ENCODE results near the gene DBNDD1. TPM values are rescaled to one million over a fixed set of nuclear protein-coding genes. Genes with fewer than 3 reads are reported as not detected.
"Not testable (repeated sequence)": the region's sequence is repeated elsewhere in the genome, so short reads cannot be mapped to it uniquely, and the experiment has no call there.

DBNDD1 gene
- total RNA-seq, 2 experiments from 2014 or later, result 0.62 to 1.2 TPM

DNA sequence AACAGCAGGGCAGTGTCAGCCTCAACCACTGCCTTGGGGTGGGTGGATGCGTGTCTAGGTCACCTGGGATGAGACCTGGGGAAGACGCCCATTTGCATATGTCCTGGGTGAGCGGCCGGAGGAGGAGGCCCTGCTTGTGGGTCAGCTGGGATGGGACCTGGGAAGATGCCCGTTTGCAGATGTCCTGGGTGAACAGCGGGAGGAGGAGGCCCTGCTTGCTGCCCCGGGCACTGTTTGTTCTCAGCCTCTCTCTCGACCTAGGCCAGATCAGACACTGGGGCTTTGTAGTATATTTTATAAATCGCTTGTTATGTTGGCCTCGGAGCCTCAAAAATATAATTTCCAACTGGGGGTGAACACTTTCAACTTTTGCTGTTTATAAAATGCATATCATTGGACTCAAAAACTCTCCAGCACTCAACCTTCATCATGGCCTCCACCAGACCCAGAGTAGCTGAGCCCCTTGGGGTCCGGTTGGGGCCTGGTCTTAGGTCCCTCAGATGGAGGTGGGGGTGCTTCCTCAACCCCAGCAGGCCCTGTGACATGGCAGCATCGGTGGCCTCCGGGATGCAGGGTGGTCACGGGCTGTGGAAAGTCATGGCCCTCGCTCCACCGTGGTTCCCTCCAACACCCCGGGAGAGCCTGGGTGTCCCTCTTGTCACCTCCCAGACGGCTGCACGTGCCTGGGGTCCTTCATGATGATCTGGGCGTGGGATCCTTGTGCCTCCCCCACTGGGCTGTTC, 17.3 kb downstream of the DBNDD1 start:
- DNase-seq, result no peak
- no peak overlapping the region for H3K27ac Mint-ChIP-seq
- no peaks in the 10 kb centered on the region for H3K27me3 Mint-ChIP-seq
- no peak overlapping the region for H3K4me3 Mint-ChIP-seq
- POLR2A ChIA-PET, result no interaction called here
- H3K36me3 Mint-ChIP-seq, result peaks cover 6% of the 10 kb centered on the region
- H3K4me1 Mint-ChIP-seq, result no peaks in the 10 kb centered on the region
- no peak for ATAC-seq (ENCODE audit: low read depth)
- no peaks in the 10 kb centered on the region for H3K9me3 Mint-ChIP-seq

DNA sequence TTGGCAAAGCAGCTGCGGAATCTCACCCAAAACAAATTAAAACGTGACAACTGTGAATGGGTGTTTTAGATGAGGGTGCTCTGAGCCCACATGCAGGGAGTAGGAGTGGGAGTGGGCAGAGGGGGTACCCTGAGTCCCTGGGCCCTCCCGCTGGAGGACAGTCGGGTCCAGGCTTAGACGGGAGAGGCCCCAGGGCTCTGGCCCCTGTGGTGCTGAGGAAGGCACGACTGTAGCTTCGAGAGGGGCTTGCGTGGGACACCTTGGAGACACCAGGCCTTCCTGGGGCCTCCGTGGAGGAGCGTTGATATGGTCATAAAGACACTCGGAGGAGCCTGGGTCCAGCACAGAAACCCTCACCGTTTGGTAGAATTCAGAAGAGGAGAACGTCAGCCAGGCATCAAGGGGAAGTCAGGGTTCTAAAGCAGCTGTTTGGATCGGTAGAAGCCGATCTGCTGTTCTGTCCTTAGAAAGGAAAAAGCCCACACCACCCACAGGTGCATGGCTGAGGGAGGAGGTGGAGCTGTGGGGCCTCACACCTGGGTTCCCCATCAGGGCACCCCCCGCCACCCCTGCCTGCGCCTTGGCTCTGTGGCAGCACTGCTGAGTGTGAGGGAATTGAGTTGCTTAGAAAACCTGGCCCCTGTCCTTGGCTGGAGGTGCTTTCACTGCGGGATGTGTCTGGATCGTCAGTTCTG, 18.4 kb downstream of the DBNDD1 start:
- DNase-seq, result no peak
- peaks cover 1% of the 10 kb centered on the region for H3K4me1 Mint-ChIP-seq
- no peak for ATAC-seq (ENCODE audit: low read depth)
- H3K27ac Mint-ChIP-seq, result no peak overlapping the region
- peaks cover 14% of the 10 kb centered on the region for H3K36me3 Mint-ChIP-seq
- no peaks in the 10 kb centered on the region for H3K9me3 Mint-ChIP-seq
- no peaks in the 10 kb centered on the region for H3K27me3 Mint-ChIP-seq
- H3K4me3 Mint-ChIP-seq, result no peak overlapping the region
- POLR2A ChIA-PET, result no interaction called here

DNA sequence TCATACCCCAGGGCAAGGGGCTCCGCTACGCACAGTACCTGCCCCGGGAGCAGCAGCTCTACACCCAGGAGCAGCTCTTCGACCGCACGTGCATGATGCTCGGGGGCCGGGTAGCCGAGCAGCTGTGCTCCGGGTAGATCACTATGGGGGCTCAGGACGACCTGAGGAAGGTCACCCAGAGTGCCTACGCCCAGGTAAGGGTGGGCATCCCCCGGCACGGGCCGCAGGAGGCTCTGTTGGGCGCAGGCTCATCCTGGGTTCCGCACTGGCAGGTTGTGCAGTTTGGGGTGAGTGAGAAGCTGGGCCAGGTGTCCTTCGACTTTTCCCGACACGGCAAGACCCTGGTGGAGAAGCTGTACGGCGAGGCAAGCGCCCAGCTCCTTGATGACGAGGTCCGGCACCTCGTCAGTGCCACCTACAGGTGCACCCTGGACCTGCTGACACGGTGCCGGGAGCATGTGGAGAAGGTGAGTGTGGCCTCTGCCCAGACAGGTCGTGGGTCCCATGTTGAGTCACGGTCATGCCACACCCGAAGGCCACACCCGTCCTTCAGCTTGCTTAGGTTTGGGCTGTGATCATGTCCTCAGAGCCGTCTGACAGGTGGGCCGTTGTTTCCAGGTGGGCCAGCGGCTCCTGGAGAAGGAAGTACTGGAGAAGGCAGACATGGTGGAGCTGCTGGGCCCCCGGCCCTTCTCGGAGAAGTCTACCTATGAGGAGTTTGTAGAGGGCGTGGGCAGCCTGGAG, 19.3 kb downstream of the DBNDD1 start:
- Mint-ChIP-seq H3K36me3 (peaks cover 23% of the 10 kb centered on the region), H3K27me3 (no peaks in the 10 kb centered on the region), H3K9me3 (no peaks in the 10 kb centered on the region), H3K27ac (no peak overlapping the region), H3K4me1 (peaks cover 1% of the 10 kb centered on the region), H3K4me3 (no peak overlapping the region)
- DNase-seq (no peak), ATAC-seq (ENCODE audit: low read depth) (no peak)
- POLR2A ChIA-PET, result no interaction called here

DNA sequence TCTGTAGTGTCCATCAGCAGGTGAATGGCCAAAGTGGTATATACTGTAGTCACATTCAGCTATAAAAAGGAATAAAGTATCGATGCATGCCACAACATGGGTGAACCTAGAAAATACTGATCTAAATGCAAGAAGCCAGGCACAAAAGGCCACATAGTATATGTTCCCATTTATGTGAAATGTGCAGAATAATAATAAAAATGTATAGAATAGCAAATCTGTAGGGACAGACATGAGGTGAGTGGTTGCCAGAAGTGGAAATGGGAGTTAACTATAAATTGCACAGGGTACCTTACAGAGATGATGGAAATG, 23.1 kb downstream of the DBNDD1 start:
- Mint-ChIP-seq H3K27ac (peak overlapping the region; percentile 65), H3K27me3 (no peaks in the 10 kb centered on the region), H3K36me3 (peaks cover 57% of the 10 kb centered on the region), H3K4me3 (no peak overlapping the region), H3K9me3 (peaks cover 6% of the 10 kb centered on the region), H3K4me1 (peaks cover 3% of the 10 kb centered on the region)
- no peak for DNase-seq
- ATAC-seq (ENCODE audit: low read depth), result no peak
- POLR2A ChIA-PET, result no interaction called here

DNA sequence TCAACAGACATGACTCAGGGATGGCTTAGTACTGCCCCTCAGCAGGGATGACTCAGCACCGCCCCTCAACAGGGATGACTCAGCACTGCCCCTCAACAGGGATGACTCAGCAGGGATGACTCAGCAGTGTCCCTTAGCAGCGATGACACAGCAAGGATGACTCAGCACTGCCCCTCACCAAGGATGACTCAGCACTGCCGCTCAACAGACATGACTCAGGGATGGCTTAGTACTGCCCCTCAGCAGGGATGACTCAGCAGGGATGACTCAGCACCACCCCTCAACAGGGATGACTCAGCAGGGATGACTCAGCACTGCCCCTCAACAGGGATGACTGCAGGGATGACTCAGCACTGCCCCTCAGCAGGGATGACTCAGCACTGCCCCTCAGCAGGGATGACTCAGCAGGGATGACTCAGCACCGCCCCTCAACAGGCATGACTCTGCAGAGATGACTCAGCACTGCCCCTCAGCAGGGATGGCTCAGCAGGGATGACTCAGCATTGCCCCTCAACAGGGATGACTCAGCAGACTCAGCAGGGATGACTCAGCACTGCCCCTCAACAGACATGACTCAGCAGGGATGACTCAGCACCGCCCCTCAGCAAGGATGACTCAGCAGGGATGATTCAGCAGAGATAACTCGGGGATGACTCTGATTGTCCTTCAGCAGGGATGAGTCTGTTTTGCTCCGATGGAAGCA, 23.6 kb downstream of the DBNDD1 start:
- ATAC-seq (ENCODE audit: low read depth); H3K4me3 Mint-ChIP-seq; POLR2A ChIA-PET; H3K27me3 Mint-ChIP-seq; H3K9me3 Mint-ChIP-seq; H3K4me1 Mint-ChIP-seq: not testable (repeated sequence)
- H3K36me3 Mint-ChIP-seq, result peaks cover 62% of the 10 kb centered on the region
- H3K27ac Mint-ChIP-seq, result peak overlapping the region; percentile 65
- peak; percentile 52 for DNase-seq

DNA sequence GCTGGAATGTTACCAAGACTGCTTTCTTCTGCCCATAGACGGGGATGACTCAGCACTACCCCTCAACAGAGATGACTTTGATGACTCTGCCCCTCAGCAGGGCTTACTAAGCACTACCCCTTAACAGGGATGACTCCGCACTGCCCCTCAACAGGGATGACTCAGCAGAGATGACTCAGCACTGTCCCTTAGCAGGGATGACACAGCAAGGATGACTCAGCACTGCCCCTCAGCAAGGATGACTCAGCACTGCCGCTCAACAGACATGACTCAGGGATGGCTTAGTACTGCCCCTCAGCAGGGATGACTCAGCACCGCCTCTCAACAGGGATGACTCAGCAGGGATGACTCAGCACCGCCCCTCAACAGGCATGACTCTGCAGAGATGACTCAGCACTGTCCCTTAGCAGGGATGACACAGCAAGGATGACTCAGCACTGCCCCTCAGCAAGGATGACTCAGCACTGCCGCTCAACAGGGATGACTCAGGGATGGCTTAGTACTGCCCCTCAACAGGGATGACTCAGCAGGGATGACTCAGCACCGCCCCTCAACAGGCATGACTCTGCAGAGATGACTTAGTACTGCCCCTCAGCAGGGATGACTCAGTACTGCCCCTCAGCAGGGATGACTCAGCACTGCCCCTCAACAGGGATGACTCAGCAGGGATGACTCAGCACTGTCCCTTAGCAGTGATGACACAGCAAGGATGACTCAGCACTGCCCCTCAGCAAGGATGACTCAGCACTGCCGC, 24.4 kb downstream of the DBNDD1 start:
- peak overlapping the region; percentile 65 for H3K27ac Mint-ChIP-seq
- not testable (repeated sequence) for ATAC-seq (ENCODE audit: low read depth); H3K4me3 Mint-ChIP-seq; H3K27me3 Mint-ChIP-seq; H3K9me3 Mint-ChIP-seq; H3K4me1 Mint-ChIP-seq; DNase-seq
- POLR2A ChIA-PET, result interaction anchor here (0.8 kb wide), 1 partner anchor 255 kb away, joined by 3 read pairs; no protein-coding TSS in a partner anchor
- peaks cover 62% of the 10 kb centered on the region for H3K36me3 Mint-ChIP-seq

DNA sequence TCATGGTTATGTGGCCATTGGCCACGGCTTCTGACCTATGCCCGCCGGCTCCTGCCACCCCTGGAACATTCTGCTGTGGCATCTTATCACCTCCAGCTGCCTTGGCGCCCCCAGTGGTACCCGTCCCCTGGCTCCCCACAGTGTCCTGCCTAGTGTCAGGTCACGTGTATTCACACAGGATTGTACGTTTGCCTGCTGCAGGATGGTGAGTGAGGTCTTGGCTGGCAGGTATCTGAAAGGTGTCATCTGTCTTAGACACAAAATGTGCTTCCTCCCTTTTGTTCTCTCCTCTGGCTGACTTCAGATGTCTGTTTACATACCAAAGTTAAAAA, 24.9 kb downstream of the DBNDD1 start:
- ATAC-seq (ENCODE audit: low read depth), result no peak
- POLR2A ChIA-PET, result interaction anchor here (0.8 kb wide), 1 partner anchor 254 kb away, joined by 3 read pairs; no protein-coding TSS in a partner anchor
- H3K4me3 Mint-ChIP-seq, result no peak overlapping the region

DNA sequence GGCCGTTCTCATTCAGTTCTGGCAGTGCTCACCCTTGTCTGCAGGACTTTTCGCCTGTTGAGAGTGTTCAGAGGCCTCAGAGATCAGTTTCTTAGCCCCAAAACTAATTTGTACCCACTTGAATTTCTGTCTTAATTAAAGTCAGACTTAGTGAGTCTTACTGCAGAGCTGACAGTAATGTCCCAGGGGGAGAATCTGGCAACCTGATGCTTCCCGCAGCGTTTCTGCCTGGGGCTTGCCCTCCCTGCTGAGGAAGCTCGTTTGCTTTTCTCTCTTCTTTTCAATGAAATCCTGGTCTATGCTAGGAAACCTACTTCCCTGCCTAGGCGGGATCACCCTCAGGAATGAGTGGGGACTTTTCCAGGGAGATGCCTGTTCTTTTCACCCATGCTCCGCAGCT, 25.3 kb downstream of the DBNDD1 start:
- H3K27me3 Mint-ChIP-seq, result no peaks in the 10 kb centered on the region
- peaks cover 6% of the 10 kb centered on the region for H3K9me3 Mint-ChIP-seq
- POLR2A ChIA-PET, result interaction anchor here (0.8 kb wide), 1 partner anchor 254 kb away, joined by 3 read pairs; no protein-coding TSS in a partner anchor
- no peak for DNase-seq
- peaks cover 62% of the 10 kb centered on the region for H3K36me3 Mint-ChIP-seq
- no peak for ATAC-seq (ENCODE audit: low read depth)
- peaks cover 3% of the 10 kb centered on the region for H3K4me1 Mint-ChIP-seq
- H3K4me3 Mint-ChIP-seq, result no peak overlapping the region
- no peak overlapping the region for H3K27ac Mint-ChIP-seq

More for the DNA sequence above, 24.9 kb downstream of the DBNDD1 start:
- DNase-seq, result no peak
- Mint-ChIP-seq H3K27me3 (no peaks in the 10 kb centered on the region), H3K4me1 (peaks cover 3% of the 10 kb centered on the region), H3K27ac (peak overlapping the region; percentile 65), H3K9me3 (peaks cover 6% of the 10 kb centered on the region), H3K36me3 (peaks cover 62% of the 10 kb centered on the region)

DNA sequence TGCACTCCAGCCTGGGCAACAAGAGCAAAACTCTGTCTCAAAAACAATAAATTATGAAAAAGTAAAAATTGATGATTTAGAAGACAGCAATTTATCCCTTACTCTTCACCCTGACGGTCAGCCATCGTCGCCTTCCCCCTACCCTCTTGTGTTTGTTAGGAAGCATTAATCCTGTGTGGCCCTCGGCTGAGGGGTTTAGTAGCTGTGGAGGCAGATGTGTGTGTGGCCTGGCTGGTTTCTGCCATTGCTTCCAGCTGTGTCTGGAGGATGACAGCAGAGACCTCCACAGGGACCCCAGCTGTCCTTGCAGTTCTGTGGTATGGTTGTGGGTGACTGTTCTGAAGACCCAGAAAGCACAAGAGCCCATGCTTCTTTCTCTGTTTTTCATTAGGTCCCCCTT, 25.9 kb downstream of the DBNDD1 start:
- no peak overlapping the region for H3K4me3 Mint-ChIP-seq
- no peak for DNase-seq
- H3K9me3 Mint-ChIP-seq, result peaks cover 6% of the 10 kb centered on the region
- H3K36me3 Mint-ChIP-seq, result peaks cover 64% of the 10 kb centered on the region
- H3K4me1 Mint-ChIP-seq, result peaks cover 3% of the 10 kb centered on the region
- H3K27ac Mint-ChIP-seq, result no peak overlapping the region
- POLR2A ChIA-PET, result interaction anchor here (0.7 kb wide), 1 partner anchor 120 kb away, joined by 3 read pairs; the partner anchor contains the start of gene TCF25
- ATAC-seq (ENCODE audit: low read depth), result no peak
- no peaks in the 10 kb centered on the region for H3K27me3 Mint-ChIP-seq

DNA sequence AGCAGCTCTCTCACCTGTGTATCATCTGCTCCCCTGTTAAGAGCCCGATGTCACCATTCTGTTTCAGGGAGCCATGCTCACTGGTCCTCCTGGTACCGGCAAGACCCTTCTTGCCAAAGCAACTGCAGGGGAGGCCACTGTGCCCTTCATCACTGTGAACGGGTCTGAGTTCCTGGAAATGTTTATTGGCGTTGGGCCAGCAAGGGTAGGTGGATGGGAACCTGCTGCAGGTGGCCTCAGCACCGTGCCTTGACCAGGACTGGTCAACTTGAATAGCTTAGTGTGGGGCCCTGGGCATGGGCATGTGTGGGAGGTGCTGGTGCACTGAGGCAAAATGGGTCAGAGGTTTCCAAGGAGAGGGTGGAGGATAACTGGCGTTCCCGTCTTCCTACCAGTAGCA, 28.5 kb downstream of the DBNDD1 start:
- POLR2A ChIA-PET, result no interaction called here
- Mint-ChIP-seq H3K9me3 (peaks cover 6% of the 10 kb centered on the region), H3K4me3 (no peak overlapping the region), H3K36me3 (peaks cover 55% of the 10 kb centered on the region), H3K27ac (no peak overlapping the region), H3K4me1 (peaks cover 2% of the 10 kb centered on the region), H3K27me3 (no peaks in the 10 kb centered on the region)
- ATAC-seq (ENCODE audit: low read depth), result no peak
- DNase-seq, result no peak

DNA sequence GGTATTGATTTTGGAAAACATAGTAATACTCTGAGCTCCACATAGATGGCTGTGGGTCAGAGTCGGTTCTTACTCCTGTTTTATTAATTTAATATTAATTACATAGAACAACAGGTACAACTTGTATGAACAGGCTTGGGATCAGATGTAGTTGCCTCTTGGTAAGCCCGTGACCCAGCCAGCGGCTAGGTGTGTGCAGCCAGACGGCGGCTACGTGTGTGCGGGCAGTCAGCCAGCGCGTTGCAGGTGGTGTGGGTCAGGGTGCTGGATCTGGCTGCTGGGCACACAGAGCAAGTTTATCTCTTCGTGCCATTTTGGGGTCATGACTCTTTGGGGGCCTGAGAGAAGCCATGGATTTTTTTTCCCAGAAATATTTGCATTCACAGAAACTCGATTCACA, 30.3 kb downstream of the DBNDD1 start:
- Mint-ChIP-seq H3K27ac (no peak overlapping the region), H3K36me3 (peaks cover 45% of the 10 kb centered on the region), H3K9me3 (no peaks in the 10 kb centered on the region), H3K27me3 (no peaks in the 10 kb centered on the region), H3K4me3 (no peak overlapping the region), H3K4me1 (no peaks in the 10 kb centered on the region)
- POLR2A ChIA-PET, result interaction anchor here (0.7 kb wide), 1 partner anchor 16 kb away, joined by 3 read pairs; no protein-coding TSS in a partner anchor
- DNase-seq, result no peak
- ATAC-seq (ENCODE audit: low read depth), result no peak

DNA sequence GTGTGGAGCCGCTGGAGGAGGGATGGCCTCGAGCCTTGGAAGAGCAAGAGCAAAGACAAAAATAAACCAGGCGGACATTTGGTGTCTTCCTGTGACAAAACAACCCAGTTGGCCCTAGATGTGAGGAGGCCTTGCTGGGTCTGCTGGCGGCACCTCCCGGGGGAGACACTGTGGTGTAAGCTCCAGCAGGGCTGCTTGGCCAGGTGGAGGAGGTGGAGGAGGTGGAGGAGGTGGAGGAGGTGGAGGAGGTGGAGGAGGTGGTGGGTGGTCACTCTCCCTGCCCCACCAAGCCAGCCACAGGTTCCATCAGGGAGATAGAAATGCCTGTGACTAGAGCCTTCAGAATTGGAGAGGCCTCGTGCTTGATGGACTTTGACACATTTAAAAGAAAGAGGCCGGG, 32.1 kb downstream of the DBNDD1 start:
- no peak overlapping the region for H3K4me3 Mint-ChIP-seq
- DNase-seq (no peak), ATAC-seq (ENCODE audit: low read depth) (no peak)
- H3K27ac Mint-ChIP-seq, result no peak overlapping the region
- H3K4me1 Mint-ChIP-seq, result no peaks in the 10 kb centered on the region
- POLR2A ChIA-PET, result no interaction called here
- peaks cover 31% of the 10 kb centered on the region for H3K36me3 Mint-ChIP-seq
- no peaks in the 10 kb centered on the region for H3K27me3 Mint-ChIP-seq
- no peaks in the 10 kb centered on the region for H3K9me3 Mint-ChIP-seq

DNA sequence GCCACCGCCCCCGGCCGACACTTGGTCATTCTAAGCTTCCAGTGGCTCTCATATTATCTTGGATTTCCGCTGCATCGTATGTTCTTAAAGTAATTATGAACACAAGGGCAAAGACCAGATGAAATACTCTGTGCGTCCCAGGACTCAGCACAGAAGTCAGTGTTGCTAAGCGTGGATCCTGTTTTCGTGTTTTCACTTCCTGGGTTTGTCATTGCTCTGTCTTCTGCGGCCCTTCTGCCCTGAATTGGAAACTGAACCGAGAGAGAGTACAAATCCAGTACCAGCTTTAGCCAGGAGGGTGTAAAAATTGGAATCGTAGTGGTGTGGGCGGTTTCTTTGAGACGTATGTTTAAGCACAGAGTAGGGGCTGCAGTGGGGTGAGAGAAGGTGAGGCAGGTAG, 32.7 kb downstream of the DBNDD1 start:
- peaks cover 27% of the 10 kb centered on the region for H3K36me3 Mint-ChIP-seq
- H3K9me3 Mint-ChIP-seq, result no peaks in the 10 kb centered on the region
- no peaks in the 10 kb centered on the region for H3K4me1 Mint-ChIP-seq
- H3K27me3 Mint-ChIP-seq, result no peaks in the 10 kb centered on the region
- POLR2A ChIA-PET, result no interaction called here
- no peak overlapping the region for H3K27ac Mint-ChIP-seq
- no peak for ATAC-seq (ENCODE audit: low read depth)
- DNase-seq, result no peak
- H3K4me3 Mint-ChIP-seq, result no peak overlapping the region

All from activated naive CD8-positive, alpha-beta T cell treated with anti-CD3 and anti-CD28 coated beads, Interleukin-2, amount 10 ng/mL, durations not matched to agents 7 days and 5 days (primary cell).